ENCODE measurements around the gene PARD3.

Gene PARD3

DNA sequence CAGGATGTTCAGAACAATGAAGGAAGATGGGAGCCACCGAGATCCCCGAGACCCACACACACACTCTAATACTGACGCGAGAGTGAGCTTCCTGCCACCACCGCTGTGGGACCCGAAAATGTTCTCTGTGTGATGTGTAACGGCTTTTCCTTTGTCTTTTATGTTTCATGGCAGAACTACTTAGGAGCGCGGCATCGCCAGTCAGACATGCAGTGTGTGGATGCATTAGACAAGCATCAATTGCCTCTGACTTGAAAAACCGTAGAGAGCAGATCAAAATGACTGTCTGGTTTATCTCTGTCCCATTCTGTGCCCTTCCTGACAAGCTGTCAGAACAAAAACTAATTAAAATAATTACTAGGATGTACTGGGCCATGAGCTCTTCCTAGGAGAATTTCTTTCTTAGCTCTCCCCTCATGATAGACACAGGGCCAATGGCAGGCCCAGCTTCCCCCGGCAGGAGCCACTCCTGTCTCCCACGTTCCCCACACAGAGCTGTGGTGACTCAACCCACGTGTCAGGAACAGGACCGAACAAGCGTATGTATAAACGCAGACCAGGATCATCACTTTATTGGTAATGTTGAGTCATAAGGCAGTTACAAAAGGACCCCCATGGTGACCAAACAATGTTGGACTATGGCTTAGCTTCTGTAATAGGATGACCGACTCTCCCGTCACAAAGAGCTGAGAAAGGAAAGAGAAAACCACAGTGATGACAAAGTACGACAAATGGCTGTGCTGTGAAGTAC is 705.0 kb downstream of the PARD3 start:
- DNase-seq (ENCODE audit: extremely low read depth, insufficient read length): no peak
- no peaks in the 10 kb centered on the region for H3K27me3 ChIP-seq (replicated peaks; ENCODE audit: control insufficient read depth, insufficient read depth, low read length)
- H3K36me3 ChIP-seq (ENCODE audit: control insufficient read depth, insufficient read depth, low read length): no peaks in the 10 kb centered on the region
- H3K4me3 ChIP-seq (replicated peaks; ENCODE audit: low read depth, low read length): no peak overlapping the region
- TF ChIP-seq, protein P1, sequence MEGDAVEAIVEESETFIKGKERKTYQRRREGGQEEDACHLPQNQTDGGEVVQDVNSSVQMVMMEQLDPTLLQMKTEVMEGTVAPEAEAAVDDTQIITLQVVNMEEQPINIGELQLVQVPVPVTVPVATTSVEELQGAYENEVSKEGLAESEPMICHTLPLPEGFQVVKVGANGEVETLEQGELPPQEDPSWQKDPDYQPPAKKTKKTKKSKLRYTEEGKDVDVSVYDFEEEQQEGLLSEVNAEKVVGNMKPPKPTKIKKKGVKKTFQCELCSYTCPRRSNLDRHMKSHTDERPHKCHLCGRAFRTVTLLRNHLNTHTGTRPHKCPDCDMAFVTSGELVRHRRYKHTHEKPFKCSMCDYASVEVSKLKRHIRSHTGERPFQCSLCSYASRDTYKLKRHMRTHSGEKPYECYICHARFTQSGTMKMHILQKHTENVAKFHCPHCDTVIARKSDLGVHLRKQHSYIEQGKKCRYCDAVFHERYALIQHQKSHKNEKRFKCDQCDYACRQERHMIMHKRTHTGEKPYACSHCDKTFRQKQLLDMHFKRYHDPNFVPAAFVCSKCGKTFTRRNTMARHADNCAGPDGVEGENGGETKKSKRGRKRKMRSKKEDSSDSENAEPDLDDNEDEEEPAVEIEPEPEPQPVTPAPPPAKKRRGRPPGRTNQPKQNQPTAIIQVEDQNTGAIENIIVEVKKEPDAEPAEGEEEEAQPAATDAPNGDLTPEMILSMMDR (IDR thresholded peaks at IDR 0.05; ENCODE audit: insufficient read depth, low read length, poor library complexity, severe bottlenecking): no peak

DNA sequence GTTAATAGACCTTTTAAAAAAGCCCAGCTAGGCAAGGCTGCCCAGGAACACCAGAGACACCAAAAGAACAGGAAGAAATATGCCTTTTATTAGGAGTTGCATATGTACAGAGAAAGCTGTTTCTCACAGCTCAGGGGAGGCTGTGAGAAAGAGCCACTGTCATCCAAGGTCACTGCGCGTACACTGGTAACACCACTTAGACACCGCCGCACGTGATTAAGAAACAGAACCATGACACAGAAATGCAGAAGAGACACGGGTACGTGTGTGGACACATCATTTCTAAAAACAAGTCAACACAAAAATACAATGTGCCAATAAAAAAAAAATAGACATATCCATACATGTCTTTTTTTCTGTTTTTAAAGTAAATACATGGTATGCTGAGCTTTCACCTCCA is 705.6 kb downstream of the PARD3 start:
- DNase-seq (ENCODE audit: extremely low read depth, insufficient read length): no peak
- TF ChIP-seq, protein P1 (IDR thresholded peaks at IDR 0.05; ENCODE audit: insufficient read depth, low read length, poor library complexity, severe bottlenecking): no peak
- H3K4me3 ChIP-seq (replicated peaks; ENCODE audit: low read depth, low read length): no peak overlapping the region
- H3K36me3 ChIP-seq (ENCODE audit: control insufficient read depth, insufficient read depth, low read length): no peaks in the 10 kb centered on the region
- no peaks in the 10 kb centered on the region for H3K27me3 ChIP-seq (replicated peaks; ENCODE audit: control insufficient read depth, insufficient read depth, low read length)

DNA sequence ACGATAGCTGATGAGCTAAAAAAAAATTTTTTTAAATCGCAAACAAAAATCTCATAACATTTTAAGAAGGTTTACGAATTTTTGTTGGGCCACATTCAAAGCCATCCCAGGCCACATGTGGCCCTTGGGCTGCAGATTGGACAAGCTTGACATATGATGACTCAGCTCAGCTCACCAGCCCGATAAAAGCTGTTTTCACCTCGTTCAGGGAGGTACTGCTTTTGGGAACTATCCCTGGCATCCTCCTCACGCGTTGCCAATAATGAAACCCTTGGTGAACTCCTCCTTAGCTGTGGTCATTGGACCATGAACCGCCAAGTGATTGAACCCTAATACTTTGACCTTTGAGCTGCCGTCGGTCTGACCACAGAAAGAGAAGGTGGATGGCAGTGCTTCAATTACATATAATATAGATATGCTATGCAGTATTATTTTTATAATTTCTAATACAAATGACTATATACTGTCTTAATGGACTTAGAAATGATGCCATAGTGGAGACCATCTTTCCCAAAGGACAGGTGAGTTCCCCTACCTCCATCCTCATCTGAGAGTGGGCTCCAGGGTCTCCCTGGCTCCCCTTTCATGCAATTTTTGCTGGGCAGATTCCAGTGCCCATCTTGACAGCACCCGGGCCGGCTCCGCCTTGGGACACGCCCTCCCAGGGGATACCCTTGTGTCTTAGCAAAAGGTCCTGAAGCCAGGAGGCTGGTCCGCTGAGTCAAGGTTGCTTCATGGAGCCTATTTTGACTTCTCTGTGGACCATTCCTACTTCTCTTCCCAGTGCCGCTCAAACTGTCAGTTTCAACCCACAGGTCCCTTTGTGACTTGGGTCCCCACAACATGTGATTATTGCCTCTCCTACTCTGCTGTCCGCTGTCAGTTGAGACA is 707.2 kb downstream of the PARD3 start:
- Histone ChIP-seq H3K4me3 (replicated peaks; ENCODE audit: low read depth, low read length) (no peak overlapping the region), H3K27me3 (replicated peaks; ENCODE audit: control insufficient read depth, insufficient read depth, low read length) (no peaks in the 10 kb centered on the region), H3K36me3 (ENCODE audit: control insufficient read depth, insufficient read depth, low read length) (no peaks in the 10 kb centered on the region)
- DNase-seq (ENCODE audit: extremely low read depth, insufficient read length): no peak
- TF ChIP-seq, protein P1 (IDR thresholded peaks at IDR 0.05; ENCODE audit: insufficient read depth, low read length, poor library complexity, severe bottlenecking): no peak

DNA sequence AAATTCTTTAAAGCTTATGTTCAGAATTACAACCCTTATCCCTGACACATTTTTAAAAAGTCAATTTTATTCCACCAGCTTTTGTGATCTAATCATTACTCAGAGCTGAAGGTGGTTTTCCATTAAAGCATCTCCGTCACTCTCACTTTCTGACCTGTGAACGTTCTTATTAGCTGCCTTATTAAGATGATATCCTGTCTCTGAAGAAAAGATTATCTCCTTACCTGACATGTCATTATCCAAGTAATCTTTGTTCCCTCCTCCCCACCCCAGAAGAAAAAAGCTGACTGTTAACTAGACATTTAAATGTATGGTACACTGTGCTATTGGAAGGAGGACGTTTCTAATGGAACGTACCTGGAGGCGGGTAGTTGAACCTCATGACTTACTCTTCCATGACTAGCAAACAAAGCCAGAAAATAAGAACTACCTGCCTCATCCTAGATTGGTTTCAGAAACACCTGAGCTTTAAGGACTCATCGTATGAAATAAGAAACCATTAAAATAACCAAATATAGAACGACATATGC is 708.7 kb downstream of the PARD3 start:
- H3K27me3 ChIP-seq (replicated peaks; ENCODE audit: control insufficient read depth, insufficient read depth, low read length): no peaks in the 10 kb centered on the region
- DNase-seq (ENCODE audit: extremely low read depth, insufficient read length): no peak
- TF ChIP-seq, protein P1 (IDR thresholded peaks at IDR 0.05; ENCODE audit: insufficient read depth, low read length, poor library complexity, severe bottlenecking): no peak

DNA sequence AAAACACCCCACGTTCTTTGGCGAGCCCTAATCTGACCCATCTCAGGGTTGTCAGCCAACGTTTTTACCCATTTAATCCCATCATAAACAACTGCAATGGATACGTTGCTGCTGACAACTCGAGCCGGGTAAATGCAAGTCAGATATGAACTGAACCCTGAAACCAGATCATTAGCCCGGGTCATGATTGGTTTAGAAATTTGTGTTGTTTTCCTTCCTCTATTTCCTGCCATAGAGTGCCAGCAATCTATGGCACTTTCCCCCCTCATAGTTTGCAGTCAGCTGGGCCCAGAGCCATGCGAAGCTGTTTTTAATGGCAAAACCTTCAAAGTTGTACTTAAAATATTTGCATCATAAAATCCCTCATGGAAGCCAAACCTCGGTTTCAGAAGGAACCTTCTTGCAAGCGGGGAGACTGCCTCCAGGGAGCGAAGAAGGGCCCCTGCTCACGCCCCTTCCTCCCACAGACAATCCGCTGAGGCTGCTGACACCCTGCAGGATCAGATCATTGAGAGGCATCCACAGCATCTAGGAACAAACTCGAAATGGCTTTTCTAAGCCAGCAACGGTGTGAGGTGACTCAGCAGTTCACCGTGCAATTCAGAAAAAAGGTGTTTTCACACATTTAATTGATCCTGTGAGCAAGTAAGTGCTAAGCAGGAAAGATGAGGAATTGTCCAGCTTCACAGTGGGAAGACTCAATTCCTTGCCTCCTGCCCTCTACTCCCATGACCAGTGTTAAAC is 710.1 kb downstream of the PARD3 start:
- no peaks in the 10 kb centered on the region for H3K36me3 ChIP-seq (ENCODE audit: control insufficient read depth, insufficient read depth, low read length)
- H3K27me3 ChIP-seq (replicated peaks; ENCODE audit: control insufficient read depth, insufficient read depth, low read length): no peaks in the 10 kb centered on the region
- no peak overlapping the region for H3K4me3 ChIP-seq (replicated peaks; ENCODE audit: low read depth, low read length)
- DNase-seq (ENCODE audit: extremely low read depth, insufficient read length): no peak
- TF ChIP-seq, protein P1 (IDR thresholded peaks at IDR 0.05; ENCODE audit: insufficient read depth, low read length, poor library complexity, severe bottlenecking): no peak

More for the DNA sequence above, 708.7 kb downstream of the PARD3 start:
- Histone ChIP-seq H3K4me3 (replicated peaks; ENCODE audit: low read depth, low read length) (no peak overlapping the region), H3K36me3 (ENCODE audit: control insufficient read depth, insufficient read depth, low read length) (no peaks in the 10 kb centered on the region)

Measured in GM06990 (cell line).